Subcutaneous abdominal adipose tissue (tissue), 5 donors: Measurements from ENCODE around the gene SPOCK2.

ENCODE experiments used
- H3K27ac ChIP-seq: one replicate; pipeline ENCODE4 v1.7.0; 2013; ENCODE audit warnings: low read depth, mild to moderate bottlenecking, inconsistent platforms, low read length, moderate library complexity
- H3K27me3 ChIP-seq, 5 donors: one replicate each; pipeline ENCODE4 v1.7.0; 2013; ENCODE audit warnings: low read length in 5 of 5, inconsistent platforms in 1 of 5; ENCODE audit not compliant: control insufficient read depth in 5 of 5, insufficient read depth in 4 of 5
- H3K36me3 ChIP-seq, 5 donors: one replicate each; pipeline ENCODE4 v1.7.0; 2013; ENCODE audit warnings: low read length in 5 of 5; ENCODE audit not compliant: control insufficient read depth in 5 of 5, insufficient read depth in 5 of 5
- H3K4me1 ChIP-seq, 5 donors: one replicate each; pipeline ENCODE4 v1.7.0; 2013; ENCODE audit warnings: low read length in 5 of 5, mild to moderate bottlenecking in 3 of 5, moderate library complexity in 1 of 5; ENCODE audit not compliant: control insufficient read depth in 5 of 5, insufficient read depth in 5 of 5
- H3K4me3 ChIP-seq, 5 donors: one replicate each; pipeline ENCODE4 v1.7.0; 2013; ENCODE audit warnings: low read length in 5 of 5, low read depth in 1 of 5
- H3K9ac ChIP-seq, 5 donors: one replicate each; pipeline ENCODE4 v1.7.0; 2013; ENCODE audit warnings: low read length in 5 of 5, mild to moderate bottlenecking in 4 of 5, moderate library complexity in 3 of 5
- H3K9me3 ChIP-seq, 5 donors: one replicate each; pipeline ENCODE4 v1.7.0; 2013; ENCODE audit warnings: low read length in 5 of 5; ENCODE audit not compliant: control insufficient read depth in 5 of 5
- donor health status: healthy.
- donor health status: healthy.
- donor health status: healthy.
- donor health status: healthy.
- donor health status: healthy.

SPOCK2 gene

DNA sequence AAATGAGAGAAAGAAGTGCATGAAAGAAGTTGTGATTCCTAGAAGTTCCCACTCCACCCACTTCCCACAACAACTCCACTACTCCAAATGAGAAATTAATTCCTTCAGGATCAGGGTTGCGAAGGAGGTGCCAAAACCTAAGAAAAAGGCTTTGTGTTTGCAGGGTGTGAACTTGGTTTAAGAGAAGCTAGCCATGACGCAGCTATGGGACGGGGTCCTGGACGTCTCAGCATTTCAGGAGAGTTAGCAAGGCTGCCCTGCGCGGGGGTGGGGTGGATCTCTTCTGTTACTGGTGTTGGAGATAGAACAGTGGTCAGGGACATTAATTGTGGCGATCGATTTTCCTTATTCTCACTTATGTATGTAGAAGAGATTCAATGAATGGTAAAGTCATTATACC is 63.0 kb downstream of the SPOCK2 start:
- peaks cover 2 to 18% (median 12%) of the 10 kb centered on the region in 5 donors for H3K4me1 ChIP-seq
- no peaks in the 10 kb centered on the region for H3K36me3 ChIP-seq
- no peaks in the 10 kb centered on the region for H3K9me3 ChIP-seq
- H3K9ac ChIP-seq, result no peak overlapping the region
- no peak overlapping the region for H3K4me3 ChIP-seq
- H3K27ac ChIP-seq, result no peak overlapping the region
- H3K27me3 ChIP-seq, result no peaks in the 10 kb centered on the region

DNA sequence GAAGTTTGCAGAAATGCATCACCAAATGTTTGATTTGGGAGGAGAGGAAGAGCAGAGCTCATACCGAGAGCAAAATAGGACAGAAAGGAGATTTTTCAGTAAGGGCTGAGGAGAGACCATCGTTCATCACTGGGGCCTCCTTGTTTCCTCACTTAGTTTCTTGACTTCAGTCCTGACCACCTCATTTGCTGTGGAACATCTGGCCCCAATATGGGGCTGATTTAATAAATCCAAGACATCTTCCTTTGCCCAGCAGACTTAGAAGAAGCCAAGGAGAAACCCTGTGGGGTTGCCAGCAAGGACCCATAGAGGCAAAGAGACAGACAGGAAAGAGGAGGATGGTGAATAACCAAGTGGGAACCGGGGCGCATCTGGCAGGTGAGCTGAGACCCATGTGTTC is 63.8 kb downstream of the SPOCK2 start:
- Histone ChIP-seq H3K9ac (no peak overlapping the region), H3K4me1 (peaks cover 2 to 16% (median 12%) of the 10 kb centered on the region in 5 donors), H3K4me3 (no peak overlapping the region), H3K36me3 (no peaks in the 10 kb centered on the region), H3K9me3 (no peaks in the 10 kb centered on the region), H3K27ac (no peak overlapping the region), H3K27me3 (no peaks in the 10 kb centered on the region)

DNA sequence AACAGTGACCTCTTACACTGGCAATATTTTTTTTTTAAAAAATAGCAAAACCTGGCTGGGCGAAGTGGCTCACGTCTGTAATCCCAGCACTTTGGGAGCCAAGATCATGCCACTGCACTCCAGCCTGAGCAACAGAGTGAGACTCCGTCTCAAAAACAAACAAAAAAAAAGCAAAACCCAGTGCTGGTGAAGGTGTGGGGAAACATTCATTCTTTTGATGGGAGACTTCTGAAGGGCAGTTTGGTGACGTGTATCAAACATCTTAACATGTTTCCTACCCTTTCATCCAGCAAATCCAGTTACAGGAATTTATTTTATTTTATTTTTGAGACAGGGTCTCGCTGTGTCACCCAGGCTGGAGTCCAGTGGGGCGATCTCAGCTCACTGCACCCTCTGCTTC is 66.1 kb downstream of the SPOCK2 start:
- no peak overlapping the region for H3K4me3 ChIP-seq
- H3K9me3 ChIP-seq, result no peaks in the 10 kb centered on the region
- no peaks in the 10 kb centered on the region for H3K27me3 ChIP-seq
- no peak overlapping the region for H3K9ac ChIP-seq
- peaks cover 4 to 25% (median 15%) of the 10 kb centered on the region in 5 donors for H3K4me1 ChIP-seq
- H3K27ac ChIP-seq, result no peak overlapping the region
- H3K36me3 ChIP-seq, result no peaks in the 10 kb centered on the region

DNA sequence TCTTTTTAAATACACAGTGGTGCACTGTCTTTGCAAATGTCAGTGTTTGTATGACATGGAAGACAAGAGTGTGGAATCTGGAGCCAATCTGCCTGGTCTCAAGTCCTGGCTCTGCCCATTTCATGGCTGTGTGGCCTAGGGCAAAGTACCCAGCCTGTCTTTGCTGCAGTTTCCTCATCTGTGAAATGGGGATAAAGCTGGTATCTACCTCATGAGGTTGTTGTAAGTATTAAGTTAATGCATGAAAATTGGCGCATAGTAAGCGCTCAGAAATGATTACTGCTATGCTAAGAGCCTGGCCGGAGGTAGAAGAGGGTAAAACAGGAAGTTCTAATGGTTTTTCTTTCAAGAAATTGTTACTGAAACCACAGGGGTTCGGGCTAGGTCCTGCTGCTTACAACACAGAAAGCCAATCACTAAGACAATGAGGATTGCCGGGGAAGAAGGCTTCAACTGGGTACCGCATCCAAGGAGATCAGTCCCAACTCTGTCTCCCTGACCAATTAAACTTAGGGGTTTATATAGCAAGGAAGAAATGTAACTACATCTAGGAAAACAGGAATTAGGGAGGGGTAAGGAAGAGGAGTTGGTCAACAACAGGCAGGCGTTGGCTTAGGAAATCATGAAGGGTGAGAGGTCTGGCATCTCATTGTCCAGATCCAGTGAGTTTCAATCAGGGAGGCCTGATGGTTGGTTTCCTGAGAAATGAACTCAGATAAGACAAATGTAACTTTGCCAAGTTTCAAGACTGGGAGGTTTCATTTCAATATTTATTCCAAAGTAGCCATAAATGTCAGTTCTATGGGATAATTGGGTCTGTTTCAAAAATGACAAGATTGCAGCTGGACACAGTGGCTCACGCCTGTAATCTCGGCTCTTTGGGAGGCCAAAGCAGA is 67.2 kb downstream of the SPOCK2 start:
- Histone ChIP-seq H3K4me3 (no peak overlapping the region), H3K27ac (no peak overlapping the region), H3K4me1 (peaks cover 7 to 27% (median 20%) of the 10 kb centered on the region in 5 donors), H3K27me3 (no peaks in the 10 kb centered on the region), H3K9me3 (no peaks in the 10 kb centered on the region), H3K9ac (no peak overlapping the region), H3K36me3 (no peaks in the 10 kb centered on the region)

DNA sequence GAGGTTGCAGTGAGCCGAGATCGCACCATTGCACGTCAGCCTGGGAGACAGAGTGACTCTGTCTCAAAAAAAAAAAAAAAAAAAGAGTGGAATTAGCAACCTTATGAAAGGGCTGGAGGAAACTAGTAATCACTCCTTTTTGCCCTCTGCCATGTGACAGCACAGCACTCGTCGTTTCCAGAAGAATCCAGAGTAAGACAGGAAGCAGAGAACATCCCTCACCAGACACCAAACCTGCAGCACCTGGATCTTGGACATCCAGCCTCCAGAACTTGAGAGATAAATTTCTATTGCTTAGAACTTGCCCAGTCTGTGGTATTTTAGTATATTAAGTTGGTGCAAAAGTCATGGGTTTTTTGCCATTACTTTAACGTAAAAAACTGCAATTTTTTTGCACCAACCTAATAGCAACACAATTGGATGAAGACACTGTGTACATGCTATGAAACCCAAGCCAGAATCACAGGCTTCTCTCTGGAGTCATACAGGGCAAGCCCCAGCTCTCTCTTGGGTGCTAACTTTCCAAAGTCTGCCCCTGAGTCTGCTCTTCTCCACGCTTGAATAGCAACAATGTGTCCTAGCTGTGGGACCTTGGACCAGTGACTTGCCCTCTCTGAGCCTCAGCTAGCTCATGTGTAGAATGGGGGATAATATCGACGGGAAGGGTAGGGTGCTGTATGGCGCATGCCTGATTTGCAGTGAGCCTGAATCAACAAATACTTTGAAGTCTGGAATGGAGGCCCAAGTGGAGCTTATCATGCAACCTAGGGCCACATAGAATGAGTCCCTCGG is 69.1 kb downstream of the SPOCK2 start:
- Histone ChIP-seq H3K9ac (no peak overlapping the region), H3K4me1 (peaks cover 7 to 42% (median 36%) of the 10 kb centered on the region in 5 donors), H3K27ac (no peak overlapping the region), H3K4me3 (no peak overlapping the region), H3K36me3 (no peaks in the 10 kb centered on the region), H3K27me3 (no peaks in the 10 kb centered on the region), H3K9me3 (no peaks in the 10 kb centered on the region)

DNA sequence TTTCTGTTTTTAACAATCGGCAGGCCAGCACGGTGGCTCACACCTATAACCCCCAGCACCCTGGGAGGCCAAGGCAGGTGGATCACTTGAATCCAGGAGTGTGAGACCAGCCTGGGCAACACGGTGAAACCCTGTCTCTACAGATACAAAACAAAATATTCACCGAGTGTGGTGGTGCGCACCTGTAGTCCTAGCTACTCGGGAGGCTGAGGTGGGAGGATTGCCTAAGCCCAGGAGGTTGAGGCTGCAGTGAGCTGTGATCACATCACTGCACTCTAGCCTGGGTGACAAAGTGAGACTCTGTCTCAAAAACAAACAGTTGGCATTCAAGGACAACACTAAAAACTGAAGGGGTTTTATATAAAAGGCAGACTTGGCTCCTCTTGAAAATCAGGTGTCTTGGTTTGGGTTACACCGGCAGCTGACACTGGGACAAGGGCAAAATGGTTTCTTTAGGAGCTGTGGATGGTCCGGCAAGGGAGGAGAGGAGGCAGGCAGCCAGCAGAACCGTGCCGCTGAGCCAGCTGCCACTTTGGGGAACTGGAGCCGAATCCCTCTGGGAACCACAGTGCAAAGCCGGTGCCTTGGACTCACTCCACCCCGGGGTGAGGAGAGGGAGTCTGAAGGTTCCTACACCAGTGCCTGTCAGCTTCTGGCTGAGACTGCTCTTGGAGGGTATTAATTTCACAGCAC is 71.6 kb downstream of the SPOCK2 start:
- Histone ChIP-seq H3K36me3 (peaks cover 0 to 2% (median 0%) of the 10 kb centered on the region in 5 donors), H3K27me3 (no peaks in the 10 kb centered on the region), H3K4me3 (peak overlapping the region in 1 of 5 donors; percentile 29), H3K9me3 (no peaks in the 10 kb centered on the region), H3K4me1 (peaks cover 12 to 61% (median 50%) of the 10 kb centered on the region in 5 donors), H3K9ac (no peak overlapping the region), H3K27ac (no peak overlapping the region)

DNA sequence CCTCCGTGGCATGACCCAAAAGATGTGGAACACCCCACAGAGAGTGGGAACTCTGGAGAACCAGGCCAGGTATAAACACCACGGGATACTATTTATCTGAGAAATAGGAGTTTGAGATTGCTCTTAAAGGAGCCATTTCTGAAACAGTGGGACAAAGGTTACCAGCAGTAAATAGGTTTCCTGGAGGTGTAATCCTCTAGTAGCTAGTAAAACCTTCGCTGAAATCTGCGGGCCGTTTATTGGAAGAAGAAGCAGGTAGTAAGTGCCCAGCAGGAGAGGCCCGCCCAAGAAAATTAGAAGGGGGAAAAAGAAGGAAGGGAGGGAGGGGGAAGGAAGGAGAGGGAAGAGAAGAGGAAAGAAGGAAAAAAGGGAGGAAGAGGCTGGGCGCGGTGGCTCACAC is 72.5 kb downstream of the SPOCK2 start:
- H3K9ac ChIP-seq, result peak overlapping the region in 1 of 5 donors; percentile 16
- peaks cover 0 to 8% (median 0%) of the 10 kb centered on the region in 5 donors for H3K36me3 ChIP-seq
- H3K4me1 ChIP-seq, result peaks cover 13 to 63% (median 52%) of the 10 kb centered on the region in 5 donors

DNA sequence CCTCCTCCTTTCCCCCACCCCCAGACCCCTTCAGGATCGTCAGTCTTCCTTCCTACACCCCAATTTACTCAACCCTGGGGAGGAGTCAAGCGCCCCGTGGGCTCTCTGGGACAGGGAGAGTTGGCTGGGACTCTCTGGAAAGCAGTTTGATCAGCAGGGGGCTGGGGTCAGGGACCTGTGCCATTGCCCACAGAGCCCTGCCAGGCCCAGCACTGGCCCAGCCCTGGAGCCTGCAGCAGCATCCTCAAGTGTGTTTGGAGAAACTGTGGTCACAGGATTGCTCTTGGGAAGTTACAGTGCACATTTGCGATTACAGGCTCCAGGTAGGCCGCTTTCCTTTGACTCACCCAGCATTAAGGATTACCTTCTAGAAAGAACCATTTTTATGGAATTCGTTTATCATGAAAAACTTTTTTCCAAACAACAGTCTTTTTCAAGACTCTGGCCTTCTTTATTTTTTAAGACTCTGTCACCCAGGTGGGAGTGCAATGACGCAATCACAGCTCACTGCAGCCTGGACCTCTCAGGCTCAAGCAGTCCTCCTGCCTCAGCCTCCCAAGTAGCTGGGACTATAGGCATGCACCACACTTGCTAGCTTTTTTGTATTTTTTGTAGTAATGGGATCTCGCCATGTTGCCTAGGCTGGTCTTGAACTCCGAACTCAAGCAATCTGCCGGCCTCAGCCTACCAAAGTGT is 73.4 kb downstream of the SPOCK2 start:
- no peaks in the 10 kb centered on the region for H3K27me3 ChIP-seq
- H3K4me1 ChIP-seq, result peaks cover 19 to 71% (median 59%) of the 10 kb centered on the region in 5 donors
- no peak overlapping the region for H3K9ac ChIP-seq
- H3K27ac ChIP-seq, result no peak overlapping the region
- no peak overlapping the region for H3K4me3 ChIP-seq
- H3K36me3 ChIP-seq, result peaks cover 0 to 8% (median 0%) of the 10 kb centered on the region in 5 donors
- H3K9me3 ChIP-seq, result no peaks in the 10 kb centered on the region

More for the DNA sequence above, 72.5 kb downstream of the SPOCK2 start:
- Histone ChIP-seq H3K27ac (no peak overlapping the region), H3K9me3 (no peaks in the 10 kb centered on the region), H3K4me3 (no peak overlapping the region), H3K27me3 (no peaks in the 10 kb centered on the region)

DNA sequence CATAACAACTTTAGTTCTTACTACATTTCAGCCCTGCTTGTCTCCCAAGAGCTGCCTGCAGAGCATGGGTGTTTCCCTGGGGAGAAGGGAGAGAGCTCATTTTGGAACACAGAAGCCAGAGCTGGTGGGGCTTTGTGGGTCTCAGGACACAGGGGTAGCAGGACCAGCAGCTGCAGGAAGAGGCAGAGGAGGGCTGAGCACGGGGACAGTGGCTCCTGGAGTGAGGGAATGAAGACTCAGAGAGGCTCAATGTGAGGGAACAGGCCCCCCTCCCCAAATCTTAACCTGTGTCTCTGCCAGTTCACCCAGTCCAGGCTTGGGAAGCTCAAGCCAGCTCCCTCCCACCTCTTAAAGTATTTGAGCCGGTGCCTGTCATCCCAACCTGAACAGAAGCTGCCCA is 74.2 kb downstream of the SPOCK2 start:
- H3K9ac ChIP-seq, result no peak overlapping the region
- H3K27me3 ChIP-seq, result no peaks in the 10 kb centered on the region
- peaks cover 22 to 79% (median 67%) of the 10 kb centered on the region in 5 donors for H3K4me1 ChIP-seq
- peaks cover 0 to 8% (median 0%) of the 10 kb centered on the region in 5 donors for H3K36me3 ChIP-seq
- no peak overlapping the region for H3K4me3 ChIP-seq
- no peak overlapping the region for H3K27ac ChIP-seq
- no peaks in the 10 kb centered on the region for H3K9me3 ChIP-seq
